K562 (cell line): Measurements from ENCODE around the gene PDCD10. TPM values are rescaled to one million over a fixed set of nuclear protein-coding genes. Genes with fewer than 3 reads are reported as not detected.

Experiments
- CBX5 ChIP-seq: IDR thresholded peaks from 2 replicates; pipeline ENCODE4 v1.6.1; 2014; ENCODE audit warnings: low read depth, borderline replicate concordance
- DLX4 ChIP-seq: fragments of 250-450 bp; sonication (Bioruptor Pico); IDR thresholded peaks from 2 replicates; pipeline ENCODE4 v1.6.1; 2021; ENCODE audit warnings: mild to moderate bottlenecking
- E2F5 ChIP-seq: sonication (generic); formaldehyde crosslinking; IDR thresholded peaks from 2 replicates; pipeline ENCODE4 v1.8.0; 2022; ENCODE audit warnings: mild to moderate bottlenecking, missing genetic modification reagents
- GABPB1 ChIP-seq: sonication (generic); formaldehyde crosslinking; IDR thresholded peaks from 2 replicates; pipeline ENCODE4 v1.8.0; 2022; ENCODE audit warnings: mild to moderate bottlenecking, missing genetic modification reagents
- HDAC6 ChIP-seq: IDR thresholded peaks from 2 replicates; pipeline ENCODE4 v1.6.1; 2012; ENCODE audit warnings: low read depth, mild to moderate bottlenecking, control low read depth, inconsistent platforms, low read length, moderate library complexity
- KDM5B ChIP-seq: fragments of 200-600 bp; sonication (generic); IDR thresholded peaks from 2 replicates; pipeline ENCODE4 v1.6.1; 2012; ENCODE audit warnings: low read depth, mild to moderate bottlenecking, moderate library complexity, low read length, control low read depth, inconsistent platforms; ENCODE audit not compliant: insufficient replicate concordance
- MAZ ChIP-seq, 2 experiments: fragments of 450-650 bp in 1 of 2; sonication (generic) in 1 of 2; formaldehyde crosslinking; IDR thresholded peaks in 1 of 2; conservative IDR thresholded peaks in 1 of 2; 2 replicates each; pipeline versions ENCODE4 v1.4.0 to v1.5.0; 2020; ENCODE audit warnings: mild to moderate bottlenecking in 1 of 2, missing genetic modification reagents in 1 of 2
- MLLT1 ChIP-seq, 2 experiments: fragments of 450-650 bp; IDR thresholded peaks; 2 replicates each; pipeline ENCODE4 v1.6.1; 2016
- NR2C1 ChIP-seq, 2 experiments: fragments of 450-650 bp; IDR thresholded peaks; 2 replicates each; pipeline ENCODE4 v1.6.1; 2017; ENCODE audit warnings: mild to moderate bottlenecking in 2 of 2, antibody characterized with exemption in 1 of 2, inconsistent platforms in 1 of 2, missing compliant biosample characterization in 1 of 2, missing genetic modification characterization in 1 of 2
- PURB ChIP-seq: sonication (generic); formaldehyde crosslinking; IDR thresholded peaks from 2 replicates; pipeline ENCODE4 v1.9.0; 2021; ENCODE audit warnings: low read depth, mild to moderate bottlenecking, missing genetic modification reagents
- RBM22 ChIP-seq: fragments of 200-400 bp; formaldehyde crosslinking; IDR thresholded peaks from 2 replicates; pipeline ENCODE4 v1.6.1; 2018; ENCODE audit warnings: low read length, low read depth; ENCODE audit not compliant: poor library complexity, severe bottlenecking
- SIX5 ChIP-seq, 2 experiments: IDR thresholded peaks; 2 replicates each; pipeline ENCODE4 v1.6.1; 2011; ENCODE audit warnings: low read length in 2 of 2, borderline replicate concordance in 1 of 2, low read depth in 1 of 2, mild to moderate bottlenecking in 1 of 2, moderate library complexity in 1 of 2; ENCODE audit not compliant: insufficient read depth in 1 of 2
- SREBF1 ChIP-seq: fragments of 150-350 bp; IDR thresholded peaks from 2 replicates; pipeline ENCODE4 v1.6.1; 2014; ENCODE audit warnings: antibody characterized with exemption, low read depth, low read length, borderline replicate concordance
- SRSF9 ChIP-seq: fragments of 200-400 bp; formaldehyde crosslinking; IDR thresholded peaks from 2 replicates; pipeline ENCODE4 v1.6.1; 2017; ENCODE audit warnings: low read depth, low read length, borderline replicate concordance
- TARDBP ChIP-seq: fragments of 450-650 bp; IDR thresholded peaks from 2 replicates; pipeline ENCODE4 v1.6.1; 2016
- ZKSCAN1 ChIP-seq: fragments of 150-350 bp; IDR thresholded peaks from 2 replicates; pipeline ENCODE4 v1.6.1; 2016; ENCODE audit warnings: low read depth, low read length
- ZKSCAN3 ChIP-seq: fragments of 250-450 bp; sonication (Bioruptor Pico); IDR thresholded peaks from 2 replicates; pipeline ENCODE4 v1.4.0; 2020
- ZNF121 ChIP-seq: sonication (generic); formaldehyde crosslinking; conservative IDR thresholded peaks from 2 replicates; pipeline ENCODE4 v1.8.0; 2022; ENCODE audit warnings: missing genetic modification reagents
- ZNF3 ChIP-seq: fragments of 250-450 bp; sonication (Bioruptor Pico); IDR thresholded peaks from 2 replicates; pipeline ENCODE4 v1.5.0; 2021; ENCODE audit warnings: mild to moderate bottlenecking, moderate library complexity
- ZNF449 ChIP-seq: fragments of 250-450 bp; sonication (Bioruptor Pico); IDR thresholded peaks from 2 replicates; pipeline ENCODE4 v1.8.0; 2022; ENCODE audit warnings: moderate library complexity, mild to moderate bottlenecking, inconsistent platforms
- ZNF511 ChIP-seq: sonication (generic); formaldehyde crosslinking; IDR thresholded peaks from 2 replicates; pipeline ENCODE4 v1.8.0; 2022; ENCODE audit warnings: mild to moderate bottlenecking, missing genetic modification reagents
- polyA plus RNA-seq, 8 experiments: library from polyadenylated mRNA; depleted of rRNA in 4 of 8; stranded (reverse) in 5 of 8; unstranded in 3 of 8; fragments of >200 nt; fragmentation: Nextera tagmentation in 2 of 8; fragmentation: Illumina TruSeq in 1 of 8; extraction: Ambion mirVana in 2 of 8; extraction: Trizol in 1 of 8; gene quantifications; 2 replicates each; pipeline versions ENCODE4 v1.2.1 to v1.2.3, GENCODE V29; 2011 to 2014; ENCODE audit warnings: inconsistent platforms in 1 of 8, missing spikeins in 1 of 8
- total RNA-seq, 7 experiments: library from RNA; depleted of rRNA in 6 of 7; stranded (reverse); fragments of >200 nt in 6 of 7; fragmentation: Illumina TruSeq in 2 of 7; extraction: Trizol in 2 of 7; gene quantifications; 2 replicates each; pipeline versions ENCODE4 v1.2.1 to v1.2.3, GENCODE V29; 2011 to 2021; ENCODE audit warnings: low replicate concordance in 1 of 7
- TF ChIP-seq, protein P1 (sequence below): fragments of 250-450 bp; sonication (Bioruptor Pico); IDR thresholded peaks from 2 replicates; pipeline ENCODE4 v1.8.0; 2022; ENCODE audit warnings: moderate library complexity, mild to moderate bottlenecking, inconsistent platforms

The PDCD10 gene
- total and polyA plus RNA-seq, 9 of the 15 experiments (the other 6 are each of a cell fraction or from before 2014, with no cell fraction given), result 121 to 476 (median 232) TPM

- peak; percentile 82; the same call in 1 of the 2 replicates for TF ChIP-seq ZNF511 (CRISPR knock-in tag)
- peak; percentile 86 for TF ChIP-seq SIX5 (IDR thresholded peaks at IDR 0.05; ENCODE audit: borderline replicate concordance in 1 of 2, insufficient read depth in 1 of 2, low read depth in 1 of 2, low read length in 2 of 2)
- peak; percentile 53 for TF ChIP-seq KDM5B
- no peak for TF ChIP-seq ZNF3 (CRISPR knock-in tag)
- TF ChIP-seq ZNF121 (CRISPR knock-in tag), result no peak
- TF ChIP-seq NR2C1 (IDR thresholded peaks at IDR 0.05), result peak; percentile 71
- TF ChIP-seq NR2C1 (tag; IDR thresholded peaks at IDR 0.05), result peak; percentile 80
- peak; percentile 91 for TF ChIP-seq GABPB1 (CRISPR knock-in tag)
- no peak for TF ChIP-seq RBM22
- TF ChIP-seq SRSF9, result no peak
- 0 out of 2 replicates have a peak, but pooled peaks have one; percentile 6 for TF ChIP-seq TARDBP
- no peak for TF ChIP-seq ZNF449 (CRISPR knock-in tag)
- no peak for TF ChIP-seq SREBF1
- no peak for TF ChIP-seq PURB (CRISPR knock-in tag)
- TF ChIP-seq E2F5 (CRISPR knock-in tag), result 0 out of 2 replicates have a peak, but pooled peaks have one; percentile 16
- no peak for TF ChIP-seq DLX4 (CRISPR knock-in tag)
- no peak for TF ChIP-seq CBX5
- TF ChIP-seq, protein P1, sequence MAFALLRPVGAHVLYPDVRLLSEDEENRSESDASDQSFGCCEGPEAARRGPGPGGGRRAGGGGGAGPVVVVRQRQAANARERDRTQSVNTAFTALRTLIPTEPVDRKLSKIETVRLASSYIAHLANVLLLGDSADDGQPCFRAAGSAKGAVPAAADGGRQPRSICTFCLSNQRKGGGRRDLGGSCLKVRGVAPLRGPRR, result no peak
- TF ChIP-seq MLLT1 (IDR thresholded peaks at IDR 0.05), result peak in 1 of 2 experiments; percentile 97; a peak in 2 of 4 replicates
- peak; percentile 74 to 86 for TF ChIP-seq MAZ (CRISPR knock-in tag; conservative IDR thresholded peaks at IDR 0.05 in 1 of 2, IDR thresholded peaks at IDR 0.05 in 1 of 2)
- TF ChIP-seq ZKSCAN3 (CRISPR knock-in tag), result no peak
- no peak for TF ChIP-seq HDAC6
- TF ChIP-seq ZKSCAN1, result peak; percentile 44; the same call in 1 of the 2 replicates
These were observed at the start of gene PDCD10 (continued) for GRCh38 chr3:167734498-167735232.
